RWPE1 (cell line): Measurements from ENCODE around the gene GOT2.
A peak's percentile ranks its signal among the peaks of the same experiment; 100 is the strongest.

Source experiments
- CTCF ChIA-PET: fragments of 350-600 bp; sonication (Branson Sonifier 250); formaldehyde crosslinking; extraction: SDS; loops from one replicate; lab custom pipeline; 2021; lab: Yijun Ruan, JAX
- POLR2A ChIA-PET: fragments of 400-600 bp; formaldehyde crosslinking; extraction: SDS; loops from one replicate; lab custom pipeline; 2020; ENCODE audit warnings: antibody characterized with exemption; ENCODE audit not compliant: low non-redundant PET; lab: Yijun Ruan, JAX
- DNase-seq: peaks from one replicate; pipeline ENCODE4 v3.0.0; 2012; ENCODE audit warnings: low spot score
- H3K27ac ChIP-seq: fragments of 450-650 bp; 2 replicates; pipeline ENCODE4 v1.5.1; 2017
- CTCF ChIP-seq: fragments of 450-650 bp; conservative IDR thresholded peaks from 2 replicates; pipeline ENCODE4 v1.5.1; 2017; ENCODE audit warnings: low read depth, mild to moderate bottlenecking

The GOT2 gene

DNA sequence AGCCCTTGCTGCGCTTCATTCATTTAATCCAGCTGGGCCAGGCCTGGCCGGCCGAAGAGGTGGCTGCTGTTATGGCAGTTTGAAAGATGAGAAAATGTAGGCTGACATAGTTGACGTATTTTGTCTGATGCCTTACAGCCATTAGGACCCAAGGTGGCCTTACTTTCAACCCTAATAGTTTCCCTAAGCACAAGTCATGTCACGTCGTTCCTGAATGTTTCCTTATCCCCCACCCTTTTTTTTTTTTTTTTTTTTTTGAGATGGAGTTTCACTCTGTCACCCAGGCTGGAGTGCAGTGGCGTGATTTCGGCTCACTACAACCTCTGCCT lies 307 bp upstream of the GOT2 start:
- ChIA-PET CTCF (interaction anchor here (0.6 to 0.7 kb wide), 6 partner anchors 10 to 491 kb away, joined by 3 to 4 read pairs (median 3); partner anchors contain the start of gene NDRG4), POLR2A (interaction anchor here (0.7 kb wide), 1 partner anchor 486 kb away, joined by 5 read pairs; no protein-coding TSS in a partner anchor)
- H3K27ac ChIP-seq: peak overlapping the region; percentile 80
- TF ChIP-seq CTCF: peak; percentile 55
- DNase-seq: no peak

GRCh38 chr16:58733248-58733670 lies 857 bp downstream of the GOT2 start:
- DNase-seq: peak; percentile 5
- POLR2A ChIA-PET: no interaction called here
- H3K27ac ChIP-seq: peak overlapping the region; percentile 80
- TF ChIP-seq CTCF: no peak
- CTCF ChIA-PET: interaction anchor here (0.6 to 0.7 kb wide), 2 partner anchors 23 to 139 kb away, joined by 3 to 5 read pairs; no protein-coding TSS in a partner anchor

GRCh38 chr16:58732545-58733247 lies 1.4 kb downstream of the GOT2 start:
- H3K27ac ChIP-seq: peak overlapping the region; percentile 80
- CTCF ChIA-PET: interaction anchor here (0.6 kb wide), 1 partner anchor 23 kb away, joined by 3 read pairs; no protein-coding TSS in a partner anchor

GRCh38 chr16:58730724-58731370 lies 3.3 kb downstream of the GOT2 start:
- no peak overlapping the region for H3K27ac ChIP-seq
- ChIA-PET CTCF (no interaction called here), POLR2A (no interaction called here)
- DNase-seq: no peak
- TF ChIP-seq CTCF: no peak

More at GRCh38 chr16:58732545-58733247, 1.4 kb downstream of the GOT2 start:
- POLR2A ChIA-PET: no interaction called here
- no peak for TF ChIP-seq CTCF
- DNase-seq: peak; percentile 52

GRCh38 chr16:58727796-58728568 lies 6.1 kb downstream of the GOT2 start:
- ChIA-PET POLR2A (no interaction called here), CTCF (no interaction called here)
- H3K27ac ChIP-seq: no peak overlapping the region
- DNase-seq: no peak
- TF ChIP-seq CTCF: no peak
